T-helper 17 cell (primary cell): ENCODE data around the gene CBLC. TPM values are rescaled to one million over a fixed set of nuclear protein-coding genes. Genes with fewer than 3 reads are reported as not detected.
"Not testable (repeated sequence)": the region's sequence is repeated elsewhere in the genome, so short reads cannot be mapped to it uniquely, and the experiment has no call there.

Experiments
- ATAC-seq: fragments of 150-1000 bp; cut with Tn5 transposase; 2 replicates; pipeline ENCODE4 v1.10.0; 2021; ENCODE audit warnings: mild to moderate bottlenecking, moderate library complexity
- DNase-seq, 3 donors: peaks; one replicate each; pipeline versions ENCODE4 v3.0.0 to v3.0.0-alpha.2; 2020 to 2021
- H3K9me3 ChIP-seq: one replicate; pipeline ENCODE4 v1.7.0; 2013; ENCODE audit warnings: low read length, mild to moderate bottlenecking; ENCODE audit not compliant: control insufficient read depth, poor library complexity, severe bottlenecking
- H3K27ac Mint-ChIP-seq: one replicate; pipeline ENCODE4 v1.8.0; 2022; ENCODE audit warnings: mild to moderate bottlenecking, moderate library complexity, mixed read lengths
- H3K27me3 Mint-ChIP-seq: one replicate; pipeline ENCODE4 v1.8.0; 2022; ENCODE audit warnings: mixed read lengths
- H3K36me3 Mint-ChIP-seq: one replicate; pipeline ENCODE4 v1.8.0; 2022; ENCODE audit warnings: low read depth, mixed read lengths
- H3K4me1 Mint-ChIP-seq: one replicate; pipeline ENCODE4 v1.8.0; 2022; ENCODE audit warnings: mild to moderate bottlenecking, mixed read lengths
- H3K4me3 Mint-ChIP-seq: one replicate; pipeline ENCODE4 v1.8.0; 2022; ENCODE audit warnings: mild to moderate bottlenecking, moderate library complexity, mixed read lengths
- total RNA-seq, 4 donors: library from RNA in 2 of 4; stranded (reverse) in 2 of 4; gene quantifications; one replicate each; pipeline ENCODE4 v1.2.3 and lab custom pipeline; 2022 to 2026

CBLC gene
- total RNA-seq, 2 donors from 2014 or later, result not detected

- peaks cover 7% of the 10 kb centered on the region for H3K4me1 Mint-ChIP-seq
- no peak overlapping the region for H3K27ac Mint-ChIP-seq
- ATAC-seq (no peak), DNase-seq (no peak)
- H3K4me3 Mint-ChIP-seq, result no peak overlapping the region
- no peaks in the 10 kb centered on the region for H3K9me3 ChIP-seq
- peaks cover 8% of the 10 kb centered on the region for H3K36me3 Mint-ChIP-seq
- H3K27me3 Mint-ChIP-seq, result peaks cover 15% of the 10 kb centered on the region
Measured at GRCh38 chr19:44818466-44819031, 40.9 kb downstream of the CBLC start.

GRCh38 chr19:44819246-44819832 is 41.6 kb downstream of the CBLC start:
- Mint-ChIP-seq H3K27ac (no peak overlapping the region), H3K4me3 (no peak overlapping the region), H3K27me3 (peaks cover 15% of the 10 kb centered on the region), H3K36me3 (peaks cover 5% of the 10 kb centered on the region), H3K4me1 (peaks cover 5% of the 10 kb centered on the region)
- ATAC-seq, result no peak
- DNase-seq, result no peak
- no peaks in the 10 kb centered on the region for H3K9me3 ChIP-seq

GRCh38 chr19:44820648-44821609 is 43.2 kb downstream of the CBLC start:
- Mint-ChIP-seq H3K4me3 (no peak overlapping the region), H3K27ac (no peak overlapping the region), H3K4me1 (no peaks in the 10 kb centered on the region), H3K27me3 (peaks cover 18% of the 10 kb centered on the region), H3K36me3 (peaks cover 3% of the 10 kb centered on the region)
- DNase-seq (no peak), ATAC-seq (no peak)
- H3K9me3 ChIP-seq, result no peaks in the 10 kb centered on the region

DNA sequence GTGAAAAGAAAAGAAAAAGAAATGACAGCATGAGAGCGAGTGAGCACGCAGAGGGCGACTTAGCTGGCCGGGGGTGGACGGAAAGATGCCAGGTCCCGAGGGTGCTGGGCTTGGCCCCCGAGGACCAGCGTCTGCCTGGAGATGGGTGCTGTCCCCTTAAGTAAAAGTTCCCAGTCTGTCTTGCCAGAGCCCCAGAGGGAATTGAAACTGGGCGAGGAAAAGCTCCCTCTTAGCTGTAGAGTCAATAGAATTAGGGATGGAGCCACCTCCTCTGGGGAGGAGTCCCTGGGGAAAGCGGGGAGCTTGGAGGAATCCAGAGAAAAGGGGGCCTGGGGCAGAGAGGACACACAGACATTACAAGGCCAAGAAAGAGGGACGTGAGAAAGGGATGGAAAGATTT is 44.5 kb downstream of the CBLC start:
- H3K4me3 Mint-ChIP-seq, result no peak overlapping the region
- ATAC-seq, result no peak
- H3K4me1 Mint-ChIP-seq, result no peaks in the 10 kb centered on the region
- DNase-seq, result no peak
- H3K9me3 ChIP-seq, result no peaks in the 10 kb centered on the region
- H3K36me3 Mint-ChIP-seq, result peaks cover 3% of the 10 kb centered on the region
- H3K27me3 Mint-ChIP-seq, result peaks cover 21% of the 10 kb centered on the region
- peak overlapping the region; percentile 51 for H3K27ac Mint-ChIP-seq

DNA sequence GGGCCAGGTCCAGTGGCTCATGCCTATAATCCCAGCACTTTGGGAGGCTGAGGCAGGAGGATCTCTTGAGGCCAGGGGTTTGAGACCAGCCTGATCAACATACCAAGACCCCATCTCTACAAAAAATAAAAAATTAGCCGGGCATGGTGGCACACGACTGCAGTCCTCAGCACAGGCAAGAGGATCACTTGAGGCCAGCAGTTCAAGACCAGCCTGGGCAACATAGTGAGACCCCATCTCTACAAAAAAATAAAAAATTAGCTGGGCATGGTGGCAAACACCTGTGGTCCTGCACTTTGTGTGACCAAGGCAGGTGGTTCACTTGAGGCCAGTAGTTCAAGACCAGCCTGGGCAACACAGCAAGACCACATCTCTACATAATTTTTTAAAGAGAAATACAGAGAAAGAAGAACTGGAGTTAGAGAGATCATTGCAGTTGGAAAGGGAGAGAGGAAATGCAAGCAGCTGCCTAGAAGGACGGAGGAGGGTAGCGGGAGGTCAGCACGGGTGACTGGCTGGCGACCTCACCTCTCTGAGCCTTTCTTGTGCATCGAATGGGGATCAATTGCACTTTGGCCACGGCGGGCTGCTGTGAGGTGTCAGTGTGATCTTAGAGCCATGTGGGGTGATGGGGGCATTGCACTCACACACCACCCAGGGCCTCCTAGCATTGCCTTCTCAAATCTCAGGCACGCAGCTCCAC is 45.1 kb downstream of the CBLC start:
- ATAC-seq (no peak), DNase-seq (no peak)
- no peaks in the 10 kb centered on the region for H3K9me3 ChIP-seq
- H3K4me1 Mint-ChIP-seq, result no peaks in the 10 kb centered on the region
- H3K27me3 Mint-ChIP-seq, result peaks cover 25% of the 10 kb centered on the region
- H3K36me3 Mint-ChIP-seq, result peaks cover 3% of the 10 kb centered on the region
- H3K4me3 Mint-ChIP-seq, result no peak overlapping the region
- no peak overlapping the region for H3K27ac Mint-ChIP-seq

DNA sequence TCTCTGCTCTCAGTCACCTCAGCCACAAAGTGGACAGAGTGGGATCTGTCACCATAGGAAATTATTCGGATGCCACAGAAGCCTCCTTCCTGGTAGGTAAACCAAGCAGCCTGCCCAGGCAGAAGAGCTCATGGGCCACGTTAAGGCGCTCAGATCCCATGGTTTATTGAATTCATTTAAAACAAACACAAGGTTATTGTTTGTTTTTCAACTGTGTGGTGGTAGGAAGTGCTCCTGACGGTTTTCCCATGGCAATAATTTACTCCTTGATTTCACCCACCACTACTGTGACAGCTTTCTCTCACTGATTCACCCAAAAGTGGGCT is 45.6 kb downstream of the CBLC start:
- no peak overlapping the region for H3K4me3 Mint-ChIP-seq
- DNase-seq (no peak), ATAC-seq (no peak)
- H3K9me3 ChIP-seq, result no peaks in the 10 kb centered on the region
- no peaks in the 10 kb centered on the region for H3K4me1 Mint-ChIP-seq
- no peak overlapping the region for H3K27ac Mint-ChIP-seq
- H3K36me3 Mint-ChIP-seq, result peaks cover 3% of the 10 kb centered on the region
- peaks cover 25% of the 10 kb centered on the region for H3K27me3 Mint-ChIP-seq

- Mint-ChIP-seq H3K4me3 (no peak overlapping the region), H3K4me1 (no peaks in the 10 kb centered on the region), H3K27me3 (peaks cover 25% of the 10 kb centered on the region), H3K36me3 (peaks cover 3% of the 10 kb centered on the region), H3K27ac (no peak overlapping the region)
- DNase-seq, result no peak
- no peaks in the 10 kb centered on the region for H3K9me3 ChIP-seq
- ATAC-seq, result no peak
Measured at GRCh38 chr19:44824761-44825160, 47.1 kb downstream of the CBLC start.

DNA sequence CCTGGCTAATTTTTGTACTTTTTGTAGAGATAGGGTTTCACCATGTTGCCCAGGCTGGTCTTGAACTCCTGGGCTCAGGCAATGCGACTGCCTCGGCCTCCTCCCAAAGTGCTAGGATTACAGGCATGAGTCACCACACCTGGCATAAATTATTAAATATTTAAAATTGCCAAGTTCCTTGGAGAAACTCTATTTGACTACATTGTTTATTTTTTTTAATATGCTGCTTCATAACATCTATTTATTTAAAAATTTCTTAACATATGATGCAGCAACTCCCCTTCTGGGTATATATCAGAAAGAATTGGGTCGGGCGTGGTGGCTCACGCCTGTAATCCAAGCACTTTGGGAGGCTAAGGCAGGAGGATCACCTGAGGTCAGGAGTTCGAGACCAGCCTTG is 55.2 kb downstream of the CBLC start:
- H3K27me3 Mint-ChIP-seq, result peaks cover 17% of the 10 kb centered on the region
- not testable (repeated sequence) for DNase-seq, ATAC-seq, H3K36me3 Mint-ChIP-seq, H3K4me1 Mint-ChIP-seq, H3K4me3 Mint-ChIP-seq, H3K9me3 ChIP-seq, H3K27ac Mint-ChIP-seq

- not testable (repeated sequence) for H3K36me3 Mint-ChIP-seq, H3K4me1 Mint-ChIP-seq, H3K27ac Mint-ChIP-seq, ATAC-seq, H3K9me3 ChIP-seq, DNase-seq, H3K4me3 Mint-ChIP-seq
- peaks cover 23% of the 10 kb centered on the region for H3K27me3 Mint-ChIP-seq
Measured at GRCh38 chr19:44834399-44834798, 56.7 kb downstream of the CBLC start.

- no peak for DNase-seq
- Mint-ChIP-seq H3K36me3 (no peaks in the 10 kb centered on the region), H3K27me3 (peaks cover 23% of the 10 kb centered on the region), H3K27ac (no peak overlapping the region), H3K4me1 (no peaks in the 10 kb centered on the region), H3K4me3 (no peak overlapping the region)
- ATAC-seq, result no peak
- no peaks in the 10 kb centered on the region for H3K9me3 ChIP-seq
Measured at GRCh38 chr19:44839276-44839675, 61.6 kb downstream of the CBLC start.

DNA sequence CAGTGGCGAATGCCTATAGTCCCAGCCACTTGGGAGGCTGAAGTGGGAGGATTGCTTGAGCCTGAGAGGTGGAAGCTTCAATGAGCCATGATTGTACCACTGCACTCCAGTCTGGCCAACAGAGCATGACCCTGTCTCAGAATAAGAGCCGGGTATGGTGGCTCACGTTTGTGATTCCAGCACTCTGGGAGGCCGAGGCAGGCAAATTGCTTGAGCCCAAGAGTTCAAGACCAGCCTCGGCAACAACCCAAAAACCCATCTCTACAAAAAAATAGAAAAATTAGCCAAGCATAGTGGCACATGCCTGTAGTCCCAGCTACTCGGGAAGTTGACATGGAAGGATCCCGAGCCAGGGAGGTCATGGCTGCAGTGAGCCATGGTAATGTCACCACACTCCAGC is 63.1 kb downstream of the CBLC start:
- DNase-seq (no peak), ATAC-seq (no peak)
- peaks cover 10% of the 10 kb centered on the region for H3K4me1 Mint-ChIP-seq
- no peak overlapping the region for H3K4me3 Mint-ChIP-seq
- H3K27me3 Mint-ChIP-seq, result peaks cover 15% of the 10 kb centered on the region
- H3K36me3 Mint-ChIP-seq, result peaks cover 3% of the 10 kb centered on the region
- no peak overlapping the region for H3K27ac Mint-ChIP-seq
- no peaks in the 10 kb centered on the region for H3K9me3 ChIP-seq

DNA sequence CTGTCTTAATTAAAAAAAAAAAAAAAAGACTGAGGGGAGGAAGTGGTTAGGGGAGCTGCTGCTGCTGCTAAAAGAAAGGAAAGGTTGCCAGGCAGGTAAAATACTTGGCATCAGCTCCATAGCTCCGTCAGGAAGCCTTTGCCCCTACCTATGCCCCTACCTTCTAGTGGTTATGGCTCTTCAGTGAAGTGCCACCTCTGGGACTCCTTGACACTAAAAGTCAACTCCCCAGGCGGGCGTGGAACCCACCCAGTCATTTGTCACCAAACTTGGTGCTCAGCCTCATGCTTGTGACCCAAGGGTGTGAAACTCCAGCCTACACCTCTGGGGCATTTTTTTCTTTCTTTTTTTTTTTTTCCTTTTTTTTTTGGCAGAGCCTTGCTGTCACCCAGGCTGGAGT is 63.5 kb downstream of the CBLC start:
- H3K27me3 Mint-ChIP-seq, result peaks cover 13% of the 10 kb centered on the region
- no peak overlapping the region for H3K27ac Mint-ChIP-seq
- DNase-seq, result no peak
- H3K4me1 Mint-ChIP-seq, result peaks cover 10% of the 10 kb centered on the region
- no peaks in the 10 kb centered on the region for H3K9me3 ChIP-seq
- ATAC-seq, result no peak
- H3K36me3 Mint-ChIP-seq, result peaks cover 3% of the 10 kb centered on the region
- H3K4me3 Mint-ChIP-seq, result no peak overlapping the region

DNA sequence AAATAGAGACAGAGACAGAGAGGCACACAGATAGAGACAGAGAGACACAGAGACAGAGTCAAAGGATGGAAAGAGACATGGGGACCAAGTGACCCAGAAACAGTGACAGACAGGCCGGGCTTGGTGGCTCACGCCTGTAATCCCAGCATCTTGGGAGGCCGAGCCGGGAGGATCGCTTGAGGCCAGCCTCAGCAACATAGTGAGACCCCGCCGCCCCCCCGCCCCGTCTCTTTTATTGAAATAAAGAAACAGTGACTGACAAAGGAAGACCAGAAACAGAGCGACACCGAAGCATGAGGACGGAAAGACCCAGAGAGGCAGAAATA is 67.6 kb downstream of the CBLC start:
- Mint-ChIP-seq H3K27me3 (peaks cover 10% of the 10 kb centered on the region), H3K27ac (peak overlapping the region; percentile 73), H3K36me3 (peaks cover 3% of the 10 kb centered on the region), H3K4me1 (peaks cover 30% of the 10 kb centered on the region), H3K4me3 (peak overlapping the region; percentile 94)
- DNase-seq, result no peak
- ATAC-seq, result no peak
- H3K9me3 ChIP-seq, result no peaks in the 10 kb centered on the region
